GM19324 (cell line): Measurements from ENCODE around the gene XPR1.
"Not testable (repeated sequence)": the region's sequence is repeated elsewhere in the genome, so short reads cannot be mapped to it uniquely, and the experiment has no call there.

Experiments
- ATAC-seq: cut with Tn5 transposase; IDR thresholded peaks from one replicate; pipeline ENCODE4 v1.9.1; 2021; ENCODE audit warnings: mild to moderate bottlenecking, moderate library complexity; ENCODE audit not compliant: unreplicated experiment, low FRiP score

The XPR1 gene

DNA sequence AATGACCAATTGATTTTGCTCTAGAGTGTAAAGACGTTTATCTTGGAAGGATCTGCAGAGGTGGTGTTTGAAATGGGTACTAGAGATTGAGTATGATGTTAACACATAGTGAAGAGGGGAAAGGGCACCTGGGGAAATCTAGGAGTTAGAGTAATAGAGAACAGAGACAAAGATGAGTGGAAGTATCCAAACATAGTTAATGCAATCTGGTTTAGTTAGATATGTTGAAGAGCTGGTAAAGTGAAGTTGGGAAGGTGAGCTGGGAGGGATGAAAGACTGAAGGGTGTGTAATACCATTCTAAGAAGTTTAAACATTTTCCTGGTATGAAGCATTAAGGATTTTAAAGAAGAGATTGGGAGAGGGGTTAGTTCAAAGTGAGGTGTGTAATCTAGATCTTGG is 11.0 kb downstream of the XPR1 start:
- ATAC-seq = no peak

DNA sequence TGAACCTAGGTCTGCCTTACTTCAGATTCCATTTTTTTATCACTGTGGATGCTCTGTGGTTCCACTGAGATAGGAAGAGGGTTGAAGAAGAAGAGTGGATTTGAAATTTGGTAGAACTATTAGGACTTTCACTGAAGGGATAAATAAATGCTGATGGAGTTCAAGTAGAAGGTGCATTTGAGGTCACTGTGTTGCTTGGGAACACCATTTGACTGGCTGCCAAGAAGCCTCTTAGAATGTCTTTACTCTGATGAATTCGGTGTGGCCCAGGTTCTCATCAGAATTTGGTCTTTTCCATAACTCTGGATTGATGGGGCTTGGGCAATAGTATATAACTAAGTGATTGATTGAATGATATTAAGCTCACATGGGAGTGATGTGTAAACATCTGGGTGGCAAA is 11.9 kb downstream of the XPR1 start:
- no peak for ATAC-seq

DNA sequence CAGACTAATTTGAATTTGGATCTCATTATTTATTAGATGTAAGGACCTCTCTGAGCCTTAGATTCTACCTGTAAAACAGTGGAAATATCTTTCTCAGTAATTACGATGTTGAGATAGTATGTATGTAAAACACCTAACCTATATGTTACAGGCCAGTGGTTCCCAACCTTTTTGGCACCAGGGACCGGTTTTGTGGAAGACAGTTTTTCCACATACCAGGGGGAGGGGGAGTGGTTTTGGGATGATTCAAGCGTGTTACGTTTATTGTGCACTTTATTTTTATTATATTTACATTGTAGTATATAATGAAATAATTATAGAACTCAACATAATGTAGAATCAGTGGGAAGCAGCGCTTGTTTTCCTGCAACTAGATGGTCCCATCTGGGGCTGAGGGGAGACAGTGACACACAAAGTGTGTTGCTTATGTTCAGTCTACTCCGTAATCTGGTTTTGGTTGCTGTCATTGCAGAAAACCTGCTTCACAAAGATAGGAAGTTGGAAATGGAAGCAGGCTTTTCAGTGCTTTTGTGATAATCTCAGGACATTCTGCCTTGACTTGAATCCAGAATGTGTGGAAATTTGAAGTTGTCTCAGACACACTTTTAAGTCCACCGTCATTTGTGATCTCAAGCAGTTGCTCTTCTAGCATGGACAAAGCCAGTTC is 12.8 kb downstream of the XPR1 start:
- ATAC-seq = no peak

DNA sequence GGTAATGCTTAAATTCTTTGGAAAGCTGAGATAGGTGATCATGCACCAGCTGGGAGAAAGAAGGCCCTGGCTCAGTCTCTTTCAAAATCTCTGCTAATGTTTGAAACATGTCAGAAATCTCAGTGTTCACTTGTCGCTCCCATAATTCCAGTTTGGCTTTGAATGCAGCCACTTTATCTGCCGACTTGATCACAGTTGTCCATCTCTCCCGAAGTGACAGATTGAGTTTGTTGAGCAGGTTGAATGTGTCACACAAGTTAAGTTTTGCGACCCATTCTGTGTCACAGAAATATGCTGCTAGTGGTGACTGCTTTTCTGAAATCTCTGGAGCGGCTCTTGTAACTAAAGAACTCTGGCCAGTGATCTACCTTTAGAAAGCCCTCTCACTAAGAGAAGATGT is 13.4 kb downstream of the XPR1 start:
- ATAC-seq = not testable (repeated sequence)

DNA sequence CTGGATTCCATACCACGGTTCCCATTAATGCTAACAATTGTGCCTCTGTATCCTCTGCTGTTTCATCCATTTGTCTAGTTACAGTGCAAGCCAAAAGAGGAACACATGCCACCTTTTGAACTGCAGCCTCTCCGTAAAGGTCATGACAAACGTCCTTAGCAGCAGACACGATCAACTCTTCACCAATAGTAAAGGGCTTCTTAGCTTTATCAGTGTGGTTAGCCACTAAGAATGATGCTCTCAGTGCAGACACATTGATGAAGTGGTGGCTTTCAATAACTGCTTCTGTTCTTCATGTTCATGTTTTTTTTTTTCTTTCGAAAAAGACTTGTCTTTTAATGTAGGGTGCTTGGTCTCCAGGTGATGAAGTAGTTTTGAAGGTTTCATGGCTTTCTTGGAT is 14.3 kb downstream of the XPR1 start:
- no peak for ATAC-seq

DNA sequence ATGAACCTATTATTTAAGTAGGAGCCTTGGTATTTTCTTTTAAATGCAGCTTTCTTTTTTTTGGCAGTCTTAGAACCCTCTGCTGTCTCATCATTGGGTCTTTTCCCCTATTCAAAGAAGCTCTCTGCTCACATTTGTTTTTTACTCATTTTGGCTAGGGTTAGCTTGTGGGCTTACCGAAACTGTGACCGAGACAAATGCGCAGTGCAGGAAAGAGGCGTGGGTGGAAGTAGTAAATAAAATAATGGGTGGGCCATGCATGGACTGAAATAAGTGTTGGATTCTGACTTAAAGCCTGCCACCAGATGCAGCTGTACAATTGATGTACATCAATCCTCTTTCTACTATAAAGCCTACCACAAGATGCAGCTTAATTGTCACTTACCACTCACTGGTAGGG is 14.7 kb downstream of the XPR1 start:
- no peak for ATAC-seq

DNA sequence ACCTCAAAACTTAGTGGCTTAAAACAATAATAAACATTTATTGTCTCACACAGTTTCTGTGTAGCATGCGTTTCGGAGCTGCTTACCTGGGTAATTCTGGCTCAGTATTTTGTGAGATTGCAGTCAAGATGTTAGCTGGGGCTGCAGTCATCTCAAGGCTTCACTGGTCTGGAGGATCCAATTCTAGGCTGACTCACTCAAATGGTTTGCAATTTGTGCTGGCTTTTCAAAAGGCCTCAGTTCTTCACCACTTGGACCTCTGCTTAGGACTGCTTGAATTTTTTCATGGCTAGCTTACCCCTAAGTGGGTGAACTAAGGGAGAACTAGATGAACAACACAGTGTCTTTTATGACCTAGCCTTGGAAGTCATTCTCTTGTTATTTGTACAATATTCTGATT is 21.0 kb downstream of the XPR1 start:
- no peak for ATAC-seq

DNA sequence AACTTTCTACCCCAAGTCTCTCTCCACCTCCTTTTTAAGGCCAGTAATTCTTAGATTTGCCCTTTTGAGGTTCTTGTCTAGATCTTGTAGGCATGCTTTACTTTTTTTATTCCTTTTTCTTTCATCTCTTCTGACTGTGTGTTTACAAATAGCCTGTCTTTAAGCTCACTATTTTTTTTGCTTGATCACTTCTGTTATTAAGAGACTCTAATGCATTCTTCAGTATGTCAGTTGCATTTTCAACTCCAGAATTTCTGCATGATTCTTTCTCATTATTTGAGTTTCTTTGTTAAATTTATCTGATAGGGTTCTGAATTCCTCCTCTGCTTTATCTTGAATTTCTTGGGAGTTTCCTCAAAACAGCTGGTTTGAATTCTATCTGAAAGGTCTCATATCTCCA is 30.9 kb downstream of the XPR1 start:
- no peak for ATAC-seq

DNA sequence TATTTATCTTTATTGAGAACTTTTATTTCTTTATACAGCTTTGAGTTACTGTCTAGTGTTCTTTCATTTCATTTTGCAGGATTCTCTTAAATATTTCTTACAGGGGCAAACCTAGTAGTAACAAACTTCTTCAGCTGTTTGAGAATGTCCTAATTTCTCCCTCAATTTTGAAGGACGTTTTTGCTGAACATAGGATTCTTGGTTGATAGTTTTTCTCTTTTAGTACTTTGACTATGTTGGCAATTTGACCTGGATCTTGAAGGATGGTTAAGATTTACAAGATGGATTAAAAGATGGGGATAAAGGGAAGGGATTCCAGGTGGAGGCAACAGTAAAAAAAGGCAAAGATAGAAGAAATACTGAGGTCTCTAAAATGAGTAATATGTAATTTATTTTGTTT is 38.9 kb downstream of the XPR1 start:
- ATAC-seq = no peak

DNA sequence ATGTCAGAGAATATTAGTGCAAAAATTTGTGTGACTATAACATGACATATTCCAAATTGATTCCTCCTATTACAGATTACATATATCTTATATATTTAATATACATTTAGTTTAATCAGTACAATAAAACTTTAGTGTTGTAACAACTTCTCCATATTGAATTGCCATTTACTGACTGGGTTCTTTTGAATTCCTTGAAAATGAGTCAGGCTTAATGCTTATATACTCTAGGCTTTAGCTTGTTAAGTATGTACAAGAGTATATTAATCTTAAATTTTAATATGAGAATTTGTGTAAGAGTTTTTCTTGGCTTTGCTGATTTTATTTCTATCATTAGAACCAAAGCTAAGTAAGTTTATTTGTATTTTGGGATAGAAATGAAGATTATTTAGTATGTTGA is 40.3 kb downstream of the XPR1 start:
- ATAC-seq = no peak

DNA sequence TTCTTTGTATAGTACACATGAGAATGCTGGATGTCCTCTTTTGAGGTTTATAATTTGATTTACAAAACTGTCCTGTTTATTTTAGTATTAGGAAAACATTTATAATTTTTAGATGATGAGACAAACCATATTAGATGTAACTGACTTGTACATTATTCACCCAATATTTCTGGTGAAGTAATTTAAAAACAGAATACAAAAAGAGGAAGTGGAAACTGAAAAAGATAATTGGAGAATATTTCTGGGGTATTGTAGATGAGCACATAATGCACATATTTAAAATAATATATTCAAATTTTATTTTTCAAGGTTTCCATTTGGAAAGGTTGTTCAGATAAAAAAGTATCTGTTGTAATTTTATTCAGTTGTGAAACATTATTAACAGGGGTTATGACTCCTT is 40.7 kb downstream of the XPR1 start:
- no peak for ATAC-seq

DNA sequence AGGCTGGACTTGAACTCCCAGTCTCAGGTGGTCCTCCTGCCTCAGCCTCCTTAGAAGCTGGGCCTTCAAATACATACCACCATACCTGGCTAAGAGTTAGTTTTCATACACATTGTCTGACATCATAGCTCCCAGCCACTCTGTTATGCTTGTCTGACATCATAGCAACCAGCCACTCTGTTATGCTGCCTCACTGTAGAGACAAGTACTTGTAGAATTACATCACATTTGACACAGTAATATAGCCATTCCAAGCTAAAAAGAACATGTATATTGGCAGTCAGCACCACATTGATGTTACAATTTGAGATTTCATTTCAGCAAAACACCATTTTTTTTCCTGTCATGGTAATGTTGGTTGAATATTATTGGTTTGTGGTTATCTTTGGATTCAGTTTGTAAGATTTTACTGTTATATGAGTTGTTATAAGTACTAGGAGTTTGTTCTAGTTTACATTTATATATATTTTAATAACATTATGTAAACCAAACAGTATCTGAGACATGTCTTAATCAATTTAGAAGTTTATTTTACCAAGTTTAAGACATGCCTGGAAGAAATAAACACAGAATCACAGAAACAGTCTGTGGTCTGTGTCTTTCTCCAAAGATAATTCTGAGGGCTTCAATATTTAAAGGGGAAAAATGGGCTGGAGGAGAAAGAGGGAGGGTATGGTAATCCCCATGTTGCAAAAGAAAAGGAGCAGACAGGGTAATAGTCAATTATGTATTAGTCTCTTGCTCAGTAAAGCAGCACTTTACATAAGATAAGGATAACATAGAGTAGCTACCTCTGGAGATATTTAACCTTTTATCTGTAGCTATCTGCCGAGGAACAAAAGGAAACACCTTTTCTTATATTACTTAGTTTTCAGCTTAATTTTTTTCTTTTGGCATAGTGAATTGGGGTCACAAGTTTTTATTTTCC is 43.0 kb downstream of the XPR1 start:
- ATAC-seq = no peak

DNA sequence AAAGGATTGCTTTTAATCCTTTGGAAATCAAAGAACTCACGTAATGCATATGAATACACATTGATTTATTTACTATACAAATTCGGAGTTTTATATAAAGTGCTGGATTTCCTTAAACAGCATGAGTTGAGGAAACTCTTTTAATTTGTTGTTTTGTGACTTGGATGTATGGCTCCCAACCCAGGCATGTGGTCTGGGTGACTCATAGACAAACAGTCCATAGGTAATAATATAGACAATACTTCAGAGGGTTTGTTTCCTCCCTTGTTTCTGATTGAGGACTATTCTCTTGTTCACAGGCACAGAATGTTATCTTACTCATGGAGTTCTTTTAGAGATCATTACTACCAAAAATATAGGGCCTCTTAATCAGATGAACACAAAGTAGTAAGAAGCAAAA is 43.8 kb downstream of the XPR1 start:
- no peak for ATAC-seq

DNA sequence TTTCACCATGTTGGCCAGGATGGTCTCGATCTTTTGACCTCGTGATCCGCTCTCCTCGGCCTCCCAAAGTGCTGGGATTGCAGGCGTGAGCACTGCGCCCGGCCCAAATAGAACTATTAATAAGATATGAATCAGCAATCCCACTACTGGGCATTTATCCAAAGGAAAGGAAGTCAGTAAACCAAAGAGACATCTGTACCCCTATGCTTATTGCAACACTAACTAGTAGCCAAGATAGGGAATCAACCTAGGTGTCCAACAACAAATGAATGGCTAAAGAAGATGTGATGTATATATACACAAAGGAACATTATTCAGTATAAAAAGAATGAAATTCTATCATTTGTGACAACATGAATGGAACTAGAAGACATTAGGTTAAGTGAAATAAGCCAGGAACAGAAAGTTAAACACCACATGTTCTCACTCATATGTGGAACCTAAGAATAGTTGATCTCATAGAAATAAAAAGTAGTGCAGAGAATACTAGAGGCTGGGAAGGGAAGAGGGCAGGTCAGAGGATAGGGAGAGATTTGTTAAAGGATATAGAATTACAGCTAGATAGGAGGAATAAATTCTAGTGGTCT is 48.8 kb downstream of the XPR1 start:
- ATAC-seq = no peak

DNA sequence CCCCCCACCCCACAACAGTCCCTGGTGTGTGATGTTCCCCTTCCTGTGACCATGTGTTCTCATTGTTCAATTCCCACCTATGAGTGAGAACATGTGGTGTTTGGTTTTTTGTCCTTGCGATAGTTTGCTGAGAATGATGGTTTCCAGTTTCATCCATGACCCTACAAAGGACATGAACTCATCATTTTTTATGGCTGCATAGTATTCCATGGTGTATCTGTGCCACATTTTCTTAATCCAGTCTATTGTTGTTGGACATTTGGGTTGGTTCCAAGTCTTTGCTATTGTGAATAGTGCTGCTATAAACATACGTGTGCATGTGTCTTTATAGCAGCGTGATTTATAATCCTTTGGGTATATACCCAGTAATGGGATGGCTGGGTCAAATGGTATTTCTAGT is 51.3 kb downstream of the XPR1 start:
- not testable (repeated sequence) for ATAC-seq

DNA sequence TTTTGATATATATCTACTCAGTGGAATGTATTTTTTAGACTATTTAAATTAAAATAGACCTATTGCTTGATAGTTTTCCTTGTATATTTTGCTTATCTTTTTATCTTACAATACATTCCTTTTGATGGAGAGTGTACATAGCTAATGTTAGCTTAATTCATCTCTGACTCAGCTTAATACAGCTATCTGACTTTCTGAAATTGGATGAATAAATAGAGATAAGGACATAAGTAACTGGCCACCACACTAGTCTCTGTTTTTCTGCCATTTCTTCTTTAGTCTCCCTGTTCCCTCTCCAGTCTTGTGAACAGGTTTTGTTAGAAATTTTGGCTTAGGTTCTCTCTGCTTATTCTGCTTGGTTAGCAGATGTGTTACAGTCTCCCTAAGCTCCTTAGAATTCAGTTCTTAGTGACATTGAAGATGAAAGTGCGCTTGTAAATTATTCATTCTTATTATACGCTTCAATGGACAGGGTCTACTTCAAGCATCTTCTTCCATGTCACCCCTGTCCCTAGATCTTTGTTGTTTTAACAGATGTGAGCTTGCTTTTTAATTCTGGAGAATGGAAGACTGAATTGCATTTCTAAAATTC is 59.6 kb downstream of the XPR1 start:
- no peak for ATAC-seq

DNA sequence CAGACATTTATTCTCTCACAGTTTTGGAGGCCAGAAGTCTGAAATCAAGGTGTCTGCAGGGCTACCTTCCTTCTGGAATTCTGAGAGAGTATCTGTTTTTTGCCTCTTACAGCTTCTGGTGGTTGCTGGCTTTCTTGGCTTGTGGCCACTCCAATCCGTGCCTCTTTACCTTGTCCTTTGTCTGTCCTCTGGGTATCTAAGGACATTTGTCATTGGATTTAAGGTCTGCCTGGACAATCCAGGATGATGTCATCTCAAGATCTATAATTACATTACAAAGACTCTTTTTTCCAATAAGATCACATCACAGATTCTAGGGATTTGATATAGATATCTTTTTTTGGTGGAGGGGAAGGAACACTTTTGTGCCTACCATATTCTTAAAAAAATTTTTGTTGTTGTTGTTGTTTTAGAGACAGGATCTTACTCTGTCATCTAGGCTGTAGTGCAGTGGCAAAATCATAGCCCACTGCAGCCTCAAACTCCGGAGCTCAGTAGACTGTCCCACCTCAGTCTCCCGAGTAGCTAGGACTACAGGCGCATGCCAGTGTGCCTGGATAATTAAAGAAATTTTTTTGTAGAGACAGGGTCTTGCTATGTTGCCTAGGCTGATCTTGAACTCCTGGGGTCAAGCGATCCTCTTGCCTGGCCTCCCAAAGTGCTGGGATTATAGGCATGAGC is 61.9 kb downstream of the XPR1 start:
- no peak for ATAC-seq

DNA sequence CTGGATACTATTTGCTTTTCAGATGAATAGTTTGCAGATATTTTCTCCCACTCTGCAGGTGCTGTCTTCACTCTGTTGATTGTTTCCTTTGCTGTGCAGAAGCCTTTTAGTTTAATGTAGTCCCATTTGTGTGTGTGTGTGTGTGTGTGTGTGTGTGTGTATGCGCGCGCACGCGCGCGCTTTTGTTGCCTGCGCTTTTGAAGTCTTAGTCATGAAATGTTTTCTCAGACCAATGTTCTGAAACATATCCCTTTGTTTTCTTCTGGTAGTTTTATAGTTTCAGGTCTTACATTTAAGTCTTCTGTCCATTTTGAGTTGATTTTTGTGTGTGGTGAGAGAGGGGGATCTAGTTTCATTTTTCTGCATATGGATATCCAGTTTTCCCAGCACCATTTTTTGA is 63.5 kb downstream of the XPR1 start:
- no peak for ATAC-seq

DNA sequence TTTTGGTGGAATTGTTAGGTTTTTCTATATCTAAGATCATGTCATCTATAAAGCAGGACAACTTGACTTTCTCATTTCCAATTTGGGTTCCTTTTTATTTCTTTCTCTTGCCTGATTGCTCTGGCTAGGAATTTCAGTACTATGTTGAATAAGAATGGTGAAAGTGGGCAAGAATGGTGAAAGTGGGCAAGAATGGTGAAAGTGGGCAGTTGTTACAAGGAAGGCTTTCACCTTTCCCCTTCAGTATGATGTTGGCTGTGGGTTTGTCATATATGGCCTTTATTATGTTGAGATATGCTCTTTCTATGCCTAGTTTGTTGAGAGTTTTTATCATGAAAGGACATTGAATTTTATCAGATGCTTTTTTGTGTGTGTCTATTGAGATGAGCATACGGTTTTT is 64.5 kb downstream of the XPR1 start:
- no peak for ATAC-seq

DNA sequence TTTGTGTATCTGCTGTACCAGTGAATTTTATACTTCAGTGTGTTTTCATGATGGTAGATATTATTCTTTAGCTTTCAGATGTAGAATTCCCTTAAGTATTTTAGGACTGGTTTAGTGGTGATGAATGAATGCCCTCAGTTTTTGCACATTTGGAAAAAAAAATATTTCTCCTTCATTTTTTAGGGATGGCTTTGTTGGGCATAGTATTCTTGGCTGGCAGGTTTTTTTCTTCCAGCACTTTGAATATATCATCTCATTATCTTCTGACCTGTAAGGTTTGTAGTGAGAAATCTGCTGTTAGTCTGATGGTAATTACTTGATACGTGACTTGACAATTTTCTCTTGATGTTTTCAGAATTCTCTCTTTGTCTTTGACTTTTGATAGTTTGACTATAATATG is 66.8 kb downstream of the XPR1 start:
- no peak for ATAC-seq

DNA sequence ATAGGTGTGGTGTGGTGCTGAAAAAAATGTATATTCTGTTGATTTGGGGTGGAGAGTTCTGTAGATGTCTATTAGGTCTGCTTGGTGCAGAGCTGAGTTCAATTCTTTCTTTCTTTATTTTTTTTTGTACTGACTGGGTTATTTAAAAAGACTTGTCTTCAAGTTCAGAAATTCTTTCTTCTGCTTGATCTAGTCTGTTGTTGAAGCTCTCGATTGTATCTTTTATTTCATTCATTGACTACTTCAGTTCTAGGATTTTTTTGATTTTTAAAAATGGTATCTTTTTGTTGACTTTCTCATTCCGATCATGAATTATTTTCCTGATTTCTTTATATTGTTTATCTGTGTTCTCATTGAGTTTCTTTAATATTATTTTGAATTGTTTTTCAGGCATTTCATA is 70.6 kb downstream of the XPR1 start:
- ATAC-seq = not testable (repeated sequence)
